ENCODE results near the gene CTSE.
"Not testable (repeated sequence)": the region's sequence is repeated elsewhere in the genome, so short reads cannot be mapped to it uniquely, and the experiment has no call there.

The CTSE gene

GRCh38 chr1:206001476-206001888 is 22.2 kb downstream of the CTSE start:
- no peaks in the 10 kb centered on the region; the same call in 1 of the 2 replicates for H3K27me3 ChIP-seq (replicated peaks; ENCODE audit: control insufficient read depth, insufficient read depth, low read length)
- TF ChIP-seq, protein P1, sequence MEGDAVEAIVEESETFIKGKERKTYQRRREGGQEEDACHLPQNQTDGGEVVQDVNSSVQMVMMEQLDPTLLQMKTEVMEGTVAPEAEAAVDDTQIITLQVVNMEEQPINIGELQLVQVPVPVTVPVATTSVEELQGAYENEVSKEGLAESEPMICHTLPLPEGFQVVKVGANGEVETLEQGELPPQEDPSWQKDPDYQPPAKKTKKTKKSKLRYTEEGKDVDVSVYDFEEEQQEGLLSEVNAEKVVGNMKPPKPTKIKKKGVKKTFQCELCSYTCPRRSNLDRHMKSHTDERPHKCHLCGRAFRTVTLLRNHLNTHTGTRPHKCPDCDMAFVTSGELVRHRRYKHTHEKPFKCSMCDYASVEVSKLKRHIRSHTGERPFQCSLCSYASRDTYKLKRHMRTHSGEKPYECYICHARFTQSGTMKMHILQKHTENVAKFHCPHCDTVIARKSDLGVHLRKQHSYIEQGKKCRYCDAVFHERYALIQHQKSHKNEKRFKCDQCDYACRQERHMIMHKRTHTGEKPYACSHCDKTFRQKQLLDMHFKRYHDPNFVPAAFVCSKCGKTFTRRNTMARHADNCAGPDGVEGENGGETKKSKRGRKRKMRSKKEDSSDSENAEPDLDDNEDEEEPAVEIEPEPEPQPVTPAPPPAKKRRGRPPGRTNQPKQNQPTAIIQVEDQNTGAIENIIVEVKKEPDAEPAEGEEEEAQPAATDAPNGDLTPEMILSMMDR (IDR thresholded peaks at IDR 0.05; ENCODE audit: insufficient read depth, low read length, poor library complexity, severe bottlenecking): no peak
- H3K36me3 ChIP-seq (ENCODE audit: control insufficient read depth, insufficient read depth, low read length): no peaks in the 10 kb centered on the region
- DNase-seq (ENCODE audit: extremely low read depth, insufficient read length): no peak
- no peak overlapping the region for H3K4me3 ChIP-seq (replicated peaks; ENCODE audit: low read depth, low read length)

DNA sequence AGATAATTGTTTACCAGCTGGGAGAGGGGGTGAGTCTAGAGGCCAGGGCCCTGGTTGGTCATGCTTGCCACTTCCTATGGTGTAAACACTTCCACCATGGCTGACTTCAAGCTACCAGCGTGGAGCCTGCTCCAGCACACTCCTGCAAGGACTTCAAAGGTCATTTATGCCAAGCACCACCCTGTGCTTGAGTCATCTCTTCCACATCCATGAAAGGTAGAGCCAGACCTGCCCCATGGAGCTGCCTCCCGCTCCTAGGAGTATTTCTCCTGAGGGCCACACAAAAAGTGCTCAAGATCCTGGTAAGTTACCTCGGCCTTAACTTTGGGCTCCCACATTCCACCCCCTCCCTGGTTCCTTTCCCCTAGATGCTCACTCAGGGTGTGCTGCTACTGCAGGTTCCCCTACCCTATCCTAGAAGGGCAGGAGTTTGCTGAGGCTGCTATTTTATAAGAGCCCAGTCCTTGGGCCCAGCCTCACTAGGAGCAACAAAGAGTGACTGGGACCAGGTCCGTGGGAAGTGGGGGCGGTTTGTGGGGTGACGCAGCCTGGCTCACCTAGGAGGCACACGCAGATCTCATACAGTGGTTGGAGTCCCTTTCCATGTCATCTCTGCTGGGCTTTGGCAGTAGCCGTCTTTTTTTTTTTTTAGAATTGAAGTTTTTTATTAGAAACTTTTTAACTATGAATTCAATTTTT is 22.9 kb downstream of the CTSE start:
- no peaks in the 10 kb centered on the region; the same call in 1 of the 2 replicates for H3K27me3 ChIP-seq (replicated peaks; ENCODE audit: control insufficient read depth, insufficient read depth, low read length)
- H3K4me3 ChIP-seq (replicated peaks; ENCODE audit: low read depth, low read length): no peak overlapping the region
- DNase-seq (ENCODE audit: extremely low read depth, insufficient read length): no peak
- TF ChIP-seq, protein P1 (IDR thresholded peaks at IDR 0.05; ENCODE audit: insufficient read depth, low read length, poor library complexity, severe bottlenecking): no peak
- H3K36me3 ChIP-seq (ENCODE audit: control insufficient read depth, insufficient read depth, low read length): no peaks in the 10 kb centered on the region

- H3K36me3 ChIP-seq (ENCODE audit: control insufficient read depth, insufficient read depth, low read length): no peaks in the 10 kb centered on the region
- TF ChIP-seq, protein P1 (IDR thresholded peaks at IDR 0.05; ENCODE audit: insufficient read depth, low read length, poor library complexity, severe bottlenecking): no peak
- DNase-seq (ENCODE audit: extremely low read depth, insufficient read length): no peak
- no peak overlapping the region for H3K4me3 ChIP-seq (replicated peaks; ENCODE audit: low read depth, low read length)
- H3K27me3 ChIP-seq (replicated peaks; ENCODE audit: control insufficient read depth, insufficient read depth, low read length): peaks cover 4% of the 10 kb centered on the region; the same call in 1 of the 2 replicates
Measured at GRCh38 chr1:205998457-205999241, 25.0 kb downstream of the CTSE start.

- H3K27me3 ChIP-seq (replicated peaks; ENCODE audit: control insufficient read depth, insufficient read depth, low read length); DNase-seq (ENCODE audit: extremely low read depth, insufficient read length); H3K36me3 ChIP-seq (ENCODE audit: control insufficient read depth, insufficient read depth, low read length); H3K4me3 ChIP-seq (replicated peaks; ENCODE audit: low read depth, low read length): not testable (repeated sequence)
Measured at GRCh38 chr1:205996641-205997040, 27.1 kb downstream of the CTSE start.

DNA sequence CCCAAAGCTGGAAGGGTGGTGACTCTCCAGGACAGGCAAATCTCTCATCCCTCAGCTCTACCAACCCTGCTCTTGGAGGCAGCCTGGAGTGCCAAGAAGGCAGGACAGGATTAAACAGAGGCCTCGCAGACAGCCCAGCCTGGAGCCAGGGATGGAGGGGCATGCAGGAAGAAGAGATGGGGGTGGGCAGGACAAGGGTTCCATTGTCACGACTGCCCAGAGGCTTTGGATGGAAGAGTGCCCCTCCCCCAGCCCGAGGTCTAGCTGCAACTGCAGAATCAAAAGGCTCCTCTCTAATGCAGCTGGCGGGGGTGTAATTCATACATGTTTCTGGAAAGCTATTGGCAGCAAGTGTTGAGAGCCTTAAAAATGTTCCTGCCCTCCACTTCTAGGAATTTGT is 29.3 kb downstream of the CTSE start:
- DNase-seq (ENCODE audit: extremely low read depth, insufficient read length): no peak
- Histone ChIP-seq H3K4me3 (replicated peaks; ENCODE audit: low read depth, low read length) (no peak overlapping the region), H3K27me3 (replicated peaks; ENCODE audit: control insufficient read depth, insufficient read depth, low read length) (peaks cover 5% of the 10 kb centered on the region; the same call in 1 of the 2 replicates), H3K36me3 (ENCODE audit: control insufficient read depth, insufficient read depth, low read length) (no peaks in the 10 kb centered on the region)
- TF ChIP-seq, protein P1 (IDR thresholded peaks at IDR 0.05; ENCODE audit: insufficient read depth, low read length, poor library complexity, severe bottlenecking): no peak

- DNase-seq (ENCODE audit: extremely low read depth, insufficient read length): no peak
- TF ChIP-seq, protein P1 (IDR thresholded peaks at IDR 0.05; ENCODE audit: insufficient read depth, low read length, poor library complexity, severe bottlenecking): no peak
- no peak overlapping the region for H3K4me3 ChIP-seq (replicated peaks; ENCODE audit: low read depth, low read length)
Measured at GRCh38 chr1:205993068-205993467, 30.6 kb downstream of the CTSE start.

More at GRCh38 chr1:205993068-205993467, 30.6 kb downstream of the CTSE start:
- H3K27me3 ChIP-seq (replicated peaks; ENCODE audit: control insufficient read depth, insufficient read depth, low read length): peaks cover 5% of the 10 kb centered on the region; the same call in 1 of the 2 replicates
- H3K36me3 ChIP-seq (ENCODE audit: control insufficient read depth, insufficient read depth, low read length): no peaks in the 10 kb centered on the region
